Omental fat pad (tissue), 4 donors: ENCODE measurements around the gene PRLR. TPM values are rescaled to one million over a fixed set of nuclear protein-coding genes. Genes with fewer than 3 reads are reported as not detected.
A peak's percentile ranks its signal among the peaks of the same experiment; 100 is the strongest.

ENCODE experiments used
- ATAC-seq: fragments of 150-250 bp; one replicate; pipeline ENCODE4 v1.9.1; 2016; ENCODE audit warnings: mild to moderate bottlenecking, moderate library complexity; ENCODE audit not compliant: low FRiP score
- DNase-seq: peaks from one replicate; pipeline ENCODE4 v3.0.0-alpha.2; 2019; ENCODE audit warnings: low spot score
- CTCF ChIP-seq, 3 donors: fragments of 450-650 bp; IDR thresholded peaks; one replicate each; pipeline ENCODE4 v1.5.1; 2016 to 2017; ENCODE audit warnings: antibody characterized with exemption in 3 of 3, mild to moderate bottlenecking in 3 of 3, moderate library complexity in 2 of 3
- total RNA-seq, 4 donors: library from RNA; depleted of rRNA; stranded (reverse); fragments of >200 nt; gene quantifications; one replicate each; pipeline ENCODE4 v1.1.0, GENCODE V29; 2016

The PRLR gene
- total RNA-seq, 4 donors from 2014 or later = 0.38 to 2.4 (median 0.90) TPM

GRCh38 chr5:35205606-35206005 lies 24.7 kb downstream of the PRLR start:
- ATAC-seq = no peak
- DNase-seq = no peak
- no peak for TF ChIP-seq CTCF (IDR thresholded peaks at IDR 0.05)

- no peak for TF ChIP-seq CTCF (IDR thresholded peaks at IDR 0.05)
- no peak for ATAC-seq
Observed at GRCh38 chr5:35205186-35205585, 25.1 kb downstream of the PRLR start.

DNA sequence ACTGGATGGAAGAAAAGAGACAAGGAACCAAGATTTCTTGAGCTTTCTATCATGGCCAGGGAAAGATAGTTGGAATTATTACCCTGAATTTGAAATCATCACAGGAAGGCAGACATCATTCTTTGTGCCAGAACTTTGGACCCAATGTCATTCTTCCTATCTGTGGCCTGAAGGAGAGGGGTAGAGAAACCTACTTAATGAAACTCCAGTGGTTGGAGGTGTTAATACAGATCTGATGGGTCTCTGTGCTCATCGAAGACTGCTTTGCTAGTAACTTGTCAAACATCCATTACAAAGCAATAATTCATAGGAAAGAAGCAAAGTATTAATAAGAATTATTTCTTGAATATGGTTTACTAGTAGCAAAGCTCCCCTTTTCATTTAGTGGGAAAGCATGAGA lies 26.9 kb downstream of the PRLR start:
- DNase-seq (no peak), ATAC-seq (no peak)
- no peak for TF ChIP-seq CTCF (IDR thresholded peaks at IDR 0.05)

More at GRCh38 chr5:35205186-35205585, 25.1 kb downstream of the PRLR start:
- DNase-seq = no peak

DNA sequence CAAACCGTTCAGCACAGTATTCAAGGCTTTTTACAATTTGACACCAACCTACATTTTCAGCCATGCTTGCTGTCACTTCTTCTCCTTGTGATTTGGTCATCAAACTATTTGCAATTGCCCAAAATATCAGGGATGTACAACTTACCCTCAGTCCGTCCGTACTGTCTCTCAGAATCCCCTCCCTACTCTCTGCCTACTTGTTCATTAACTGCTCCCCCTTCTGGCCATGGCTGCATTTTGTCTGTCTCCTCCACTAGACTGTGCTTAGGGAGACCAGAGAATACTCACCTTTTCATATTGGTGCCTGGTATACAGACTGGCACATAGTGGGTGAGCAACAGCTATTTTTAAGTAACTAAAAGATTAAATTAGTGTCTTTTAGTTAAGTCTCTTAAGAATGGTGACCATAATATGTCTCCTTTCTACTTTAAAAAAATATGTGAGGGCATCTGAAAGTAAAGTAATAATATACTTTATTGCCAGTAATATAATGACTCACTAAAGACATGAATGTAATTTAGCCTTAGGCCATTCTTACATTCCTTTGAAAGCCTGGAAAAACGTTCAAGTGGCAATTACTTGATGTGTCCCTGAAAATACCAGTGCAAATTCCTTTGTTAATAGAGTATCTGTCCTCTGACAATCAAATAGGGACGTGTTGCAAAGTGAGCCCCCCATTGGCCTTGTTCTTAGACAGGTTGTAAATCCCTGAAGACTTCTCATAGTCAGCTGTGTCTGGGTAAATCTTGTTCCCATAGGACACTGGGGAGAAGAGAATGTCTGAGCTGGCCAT lies 27.8 kb downstream of the PRLR start:
- TF ChIP-seq CTCF (IDR thresholded peaks at IDR 0.05) = no peak
- no peak for ATAC-seq

GRCh38 chr5:35201291-35201690 lies 29.0 kb downstream of the PRLR start:
- ATAC-seq (no peak), DNase-seq (no peak)
- TF ChIP-seq CTCF (IDR thresholded peaks at IDR 0.05) = no peak

More for the DNA sequence above, 27.8 kb downstream of the PRLR start:
- DNase-seq = peak; percentile 28

GRCh38 chr5:35199886-35200285 lies 30.4 kb downstream of the PRLR start:
- no peak for TF ChIP-seq CTCF (IDR thresholded peaks at IDR 0.05)
- no peak for DNase-seq
- no peak for ATAC-seq

DNA sequence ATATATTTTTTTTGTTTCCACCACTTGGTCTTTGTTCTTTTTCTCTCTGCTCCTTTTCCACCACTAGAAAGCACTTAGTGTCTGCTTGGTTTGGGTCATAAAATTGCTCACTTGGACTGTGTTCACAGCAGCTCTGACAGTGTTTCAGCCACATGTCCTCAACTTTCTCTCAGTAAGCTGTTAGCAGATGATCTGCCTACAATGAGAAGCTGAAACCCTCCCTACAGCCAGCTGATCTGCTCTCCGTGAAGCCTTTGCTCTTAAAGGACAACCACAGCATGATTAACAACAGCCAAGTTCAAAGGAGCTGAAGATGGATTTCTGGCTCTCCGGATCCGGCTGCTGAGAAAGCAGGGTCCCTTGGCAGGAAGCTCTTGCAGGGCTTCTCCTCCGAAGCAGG lies 31.6 kb downstream of the PRLR start:
- TF ChIP-seq CTCF (IDR thresholded peaks at IDR 0.05) = no peak
- DNase-seq (no peak), ATAC-seq (no peak)
